Activated gamma-delta T cell (primary cell): ENCODE data around the gene MORC4.

Experiments used
- DNase-seq: peaks from one replicate; lab custom pipeline; 2025; lab: John Stamatoyannopoulos, UW

Gene MORC4

DNA sequence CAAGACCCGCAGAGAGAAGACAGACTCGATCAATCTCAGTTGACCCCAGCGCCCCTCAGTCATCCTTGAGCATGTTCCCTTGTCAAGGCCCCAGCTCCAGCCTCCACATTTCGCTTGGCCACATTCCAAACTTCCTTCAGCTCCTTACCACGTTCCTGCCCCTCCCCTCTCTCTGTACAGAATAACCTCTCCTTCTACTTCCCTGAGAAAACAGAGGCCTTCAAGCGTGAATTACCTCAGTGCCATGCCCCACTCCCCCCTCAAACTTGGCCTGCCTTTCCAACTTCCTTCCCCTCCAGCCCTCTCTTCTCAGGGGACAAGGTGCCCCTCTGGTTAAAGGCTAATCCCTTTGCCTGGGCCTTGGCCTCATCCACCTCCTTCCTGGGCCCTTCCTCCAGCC is 93.7 kb downstream of the MORC4 start:
- DNase-seq: no peak

GRCh38 chrX:106905064-106905708 is 94.8 kb downstream of the MORC4 start:
- no peak for DNase-seq

DNA sequence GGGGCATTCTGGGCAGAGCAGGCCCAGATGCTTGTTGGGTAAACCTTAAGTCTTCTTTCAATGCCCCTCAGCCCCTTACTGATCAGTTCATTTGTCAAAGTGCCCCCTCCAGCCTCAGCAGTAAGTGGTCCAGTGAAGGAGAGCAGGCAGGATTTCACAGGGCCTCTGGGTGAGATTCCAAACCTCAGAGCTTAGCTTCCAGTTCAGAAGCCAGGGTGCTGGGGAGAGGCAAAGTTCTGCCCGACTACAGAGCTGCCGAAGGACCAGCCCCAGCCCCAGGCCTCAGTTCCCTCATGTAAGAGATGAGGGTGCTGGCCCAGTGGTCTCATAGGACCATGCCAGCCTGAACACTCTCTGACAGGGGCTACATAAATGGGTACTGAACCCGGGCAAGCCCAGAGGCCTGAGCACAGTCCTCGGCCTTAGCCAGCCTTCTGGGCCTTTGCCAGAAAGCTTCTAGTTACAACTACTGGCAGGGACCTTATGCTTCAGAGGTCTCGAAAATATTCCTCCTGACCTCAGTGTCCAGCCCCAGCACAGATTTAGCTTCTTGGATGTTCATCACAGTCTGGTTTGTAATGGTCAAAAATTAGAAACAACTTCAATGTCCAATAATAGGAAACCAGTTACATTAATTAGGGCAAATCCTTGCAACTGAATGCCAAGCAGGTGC is 96.0 kb downstream of the MORC4 start:
- DNase-seq: no peak

GRCh38 chrX:106903291-106903824 is 96.7 kb downstream of the MORC4 start, which contains the start of gene RIPPLY1:
Gene RIPPLY1 (minus strand): TSS chrX:106903341. CDS start chrX:106903287, 54 bp downstream.
- no peak for DNase-seq

DNA sequence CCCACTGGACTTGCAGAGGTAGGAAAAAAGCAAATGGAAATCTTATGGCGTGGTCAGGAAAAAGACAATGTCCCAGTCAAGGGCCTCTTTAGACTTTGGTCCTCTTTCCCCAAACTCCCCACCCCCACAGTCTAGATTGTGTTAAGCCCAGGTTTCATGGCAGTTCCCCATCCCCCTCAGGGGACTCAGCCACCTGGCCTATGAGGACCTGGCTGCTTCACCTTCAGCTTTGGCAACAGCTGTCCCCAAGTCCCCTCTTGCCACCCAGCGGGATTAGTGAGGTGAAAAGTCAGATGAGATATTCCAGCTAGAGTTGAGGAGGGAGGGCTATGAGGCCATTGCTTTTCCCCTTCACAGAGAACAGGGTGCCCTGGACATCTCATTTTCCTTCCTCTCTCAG is 97.3 kb downstream of the MORC4 start:
- no peak for DNase-seq

DNA sequence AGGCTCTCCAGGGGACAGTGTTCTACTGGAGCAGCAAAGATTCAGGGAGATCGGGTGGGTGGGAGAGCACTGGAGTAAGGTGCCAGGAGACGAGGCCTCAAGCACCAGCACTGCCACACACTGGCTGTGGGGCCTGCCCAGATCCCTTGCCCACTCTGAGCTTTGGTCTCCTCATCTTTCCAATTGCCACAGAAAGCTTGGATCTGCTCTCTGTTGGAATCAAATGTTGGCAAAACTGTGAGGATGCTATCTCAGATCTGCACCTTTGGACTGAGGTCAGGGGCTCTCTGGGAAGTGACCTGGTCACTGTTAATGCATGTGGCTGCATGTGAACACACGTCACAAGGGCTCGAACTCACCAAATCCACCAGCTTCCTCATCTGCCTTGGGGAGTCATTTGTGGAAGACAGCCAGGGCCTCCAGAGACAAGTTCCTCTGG is 98.2 kb downstream of the MORC4 start:
- no peak for DNase-seq

- DNase-seq: no peak
Measured at GRCh38 chrX:106901341-106901740, 98.7 kb downstream of the MORC4 start.

- no peak for DNase-seq
Measured at GRCh38 chrX:106899841-106900240, 100.2 kb downstream of the MORC4 start.

- DNase-seq: no peak
Measured at GRCh38 chrX:106899276-106899675, 100.7 kb downstream of the MORC4 start.

DNA sequence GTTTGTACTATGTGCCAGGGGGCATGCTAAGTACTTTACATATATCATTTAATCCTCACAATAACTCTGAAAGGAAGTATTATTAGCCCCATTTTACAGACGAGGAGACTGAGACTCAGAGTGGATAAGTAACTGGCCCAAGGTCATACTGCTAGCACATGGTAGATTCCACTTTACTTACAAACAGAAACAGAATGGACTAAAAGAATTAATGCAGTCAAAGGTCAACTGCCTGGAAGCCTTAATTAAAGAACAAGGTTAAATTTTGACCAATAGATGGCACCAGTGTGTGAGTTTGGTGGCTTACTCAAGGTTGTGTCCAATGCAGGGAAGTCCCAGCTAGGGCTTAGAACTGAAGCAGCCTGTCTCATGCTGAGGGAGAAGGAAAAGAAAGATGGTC is 101.5 kb downstream of the MORC4 start:
- DNase-seq: no peak

- DNase-seq: no peak
Measured at GRCh38 chrX:106897259-106897658, 102.8 kb downstream of the MORC4 start.

GRCh38 chrX:106894978-106895452 is 105.0 kb downstream of the MORC4 start:
- no peak for DNase-seq

DNA sequence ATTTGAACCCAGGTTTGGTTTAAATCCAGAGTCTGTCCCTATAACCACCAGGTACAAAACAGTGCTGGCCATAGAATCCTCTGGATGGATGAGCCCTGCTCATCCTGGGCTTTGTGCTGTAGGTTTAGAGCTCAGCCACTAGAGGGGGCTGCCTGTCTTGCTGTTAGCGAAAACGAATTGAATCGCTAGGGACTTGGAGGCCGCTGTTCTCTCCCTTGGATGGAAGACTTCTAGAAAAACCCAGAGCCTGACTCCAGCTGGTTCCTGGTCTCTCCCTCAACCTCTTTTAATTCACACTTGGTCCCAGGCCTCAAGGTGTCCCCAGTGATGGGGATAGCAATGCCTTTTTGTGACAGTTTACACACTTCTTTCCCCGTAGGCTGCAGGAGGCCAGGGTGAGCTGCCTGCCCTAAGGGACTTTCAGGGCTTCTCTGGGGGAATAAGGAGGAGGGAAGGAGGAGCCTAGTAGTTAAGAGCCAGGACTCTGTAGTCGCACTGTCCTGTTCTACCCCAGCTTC is 105.6 kb downstream of the MORC4 start:
- no peak for DNase-seq

GRCh38 chrX:106891762-106892460 is 108.1 kb downstream of the MORC4 start:
- DNase-seq: no peak
